HFF-Myc (cell line): Measurements from ENCODE around the gene ANKUB1.
"Not testable (repeated sequence)": the region's sequence is repeated elsewhere in the genome, so short reads cannot be mapped to it uniquely, and the experiment has no call there.

Experiments
- DNase-seq: peaks from one replicate; pipeline ENCODE4 v3.0.0-alpha.2; 2011; ENCODE audit warnings: low read depth; ENCODE audit errors: extremely low read depth
- H3K4me3 ChIP-seq: replicated peaks from 2 replicates; pipeline ENCODE4 v1.5.1; 2011; ENCODE audit warnings: low read depth, mild to moderate bottlenecking, control low read depth, low read length
- CTCF ChIP-seq: IDR thresholded peaks from 2 replicates; pipeline ENCODE4 v1.5.1; 2012; ENCODE audit warnings: mild to moderate bottlenecking, low read depth, low read length, control low read depth; ENCODE audit errors: missing control alignments

ANKUB1 gene

GRCh38 chr3:149830902-149831301, 38.5 kb upstream of the ANKUB1 start:
- no peak for DNase-seq
- H3K4me3 ChIP-seq, result no peak overlapping the region
- no peak for TF ChIP-seq CTCF

- not testable (repeated sequence) for H3K4me3 ChIP-seq, DNase-seq
Observed at GRCh38 chr3:149829631-149830030, 37.3 kb upstream of the ANKUB1 start.

GRCh38 chr3:149828390-149828789, 36.0 kb upstream of the ANKUB1 start:
- DNase-seq, result no peak
- H3K4me3 ChIP-seq, result no peak overlapping the region
- no peak for TF ChIP-seq CTCF

GRCh38 chr3:149826636-149827035, 34.3 kb upstream of the ANKUB1 start:
- no peak for DNase-seq
- TF ChIP-seq CTCF, result no peak
- H3K4me3 ChIP-seq, result no peak overlapping the region

- H3K4me3 ChIP-seq, result no peak overlapping the region
- DNase-seq, result no peak
- TF ChIP-seq CTCF, result no peak
Observed at GRCh38 chr3:149820183-149820582, 27.8 kb upstream of the ANKUB1 start.

- DNase-seq, result no peak
- no peak overlapping the region for H3K4me3 ChIP-seq
- TF ChIP-seq CTCF, result no peak
Observed at GRCh38 chr3:149819432-149819831, 27.1 kb upstream of the ANKUB1 start.

- no peak overlapping the region for H3K4me3 ChIP-seq
- no peak for TF ChIP-seq CTCF
- DNase-seq, result no peak
Observed at GRCh38 chr3:149816986-149817385, 24.6 kb upstream of the ANKUB1 start.

- no peak overlapping the region for H3K4me3 ChIP-seq
- no peak for TF ChIP-seq CTCF
- DNase-seq, result no peak
Observed at GRCh38 chr3:149816311-149816710, 24.0 kb upstream of the ANKUB1 start.
